Lower leg skin (tissue), 3 donors: Measurements from ENCODE around the gene SLC6A3.

Experiments used
- CTCF ChIP-seq, 3 donors: fragments of 450-650 bp; IDR thresholded peaks; one replicate each; pipeline ENCODE4 v1.5.1; 2016; ENCODE audit warnings: antibody characterized with exemption in 3 of 3, mild to moderate bottlenecking in 3 of 3, moderate library complexity in 2 of 3
- POLR2A ChIP-seq, 2 donors: fragments of 450-650 bp; IDR thresholded peaks; one replicate each; pipeline ENCODE4 v1.6.1; 2016 to 2017; ENCODE audit warnings: antibody characterized with exemption in 2 of 2, mild to moderate bottlenecking in 1 of 2, moderate library complexity in 1 of 2

- TF ChIP-seq CTCF (IDR thresholded peaks at IDR 0.05): no peak
- no peak for TF ChIP-seq POLR2A (IDR thresholded peaks at IDR 0.05)
Measured at GRCh38 chr5:1390333-1390732, 54.9 kb downstream of the SLC6A3 start.
